GM21390 (cell line): ENCODE measurements around the gene LZTR1.
"Not testable (repeated sequence)": the region's sequence is repeated elsewhere in the genome, so short reads cannot be mapped to it uniquely, and the experiment has no call there.

Source experiments
- ATAC-seq: cut with Tn5 transposase; IDR thresholded peaks from one replicate; pipeline ENCODE4 v1.9.1; 2021; ENCODE audit not compliant: unreplicated experiment

Gene LZTR1

DNA sequence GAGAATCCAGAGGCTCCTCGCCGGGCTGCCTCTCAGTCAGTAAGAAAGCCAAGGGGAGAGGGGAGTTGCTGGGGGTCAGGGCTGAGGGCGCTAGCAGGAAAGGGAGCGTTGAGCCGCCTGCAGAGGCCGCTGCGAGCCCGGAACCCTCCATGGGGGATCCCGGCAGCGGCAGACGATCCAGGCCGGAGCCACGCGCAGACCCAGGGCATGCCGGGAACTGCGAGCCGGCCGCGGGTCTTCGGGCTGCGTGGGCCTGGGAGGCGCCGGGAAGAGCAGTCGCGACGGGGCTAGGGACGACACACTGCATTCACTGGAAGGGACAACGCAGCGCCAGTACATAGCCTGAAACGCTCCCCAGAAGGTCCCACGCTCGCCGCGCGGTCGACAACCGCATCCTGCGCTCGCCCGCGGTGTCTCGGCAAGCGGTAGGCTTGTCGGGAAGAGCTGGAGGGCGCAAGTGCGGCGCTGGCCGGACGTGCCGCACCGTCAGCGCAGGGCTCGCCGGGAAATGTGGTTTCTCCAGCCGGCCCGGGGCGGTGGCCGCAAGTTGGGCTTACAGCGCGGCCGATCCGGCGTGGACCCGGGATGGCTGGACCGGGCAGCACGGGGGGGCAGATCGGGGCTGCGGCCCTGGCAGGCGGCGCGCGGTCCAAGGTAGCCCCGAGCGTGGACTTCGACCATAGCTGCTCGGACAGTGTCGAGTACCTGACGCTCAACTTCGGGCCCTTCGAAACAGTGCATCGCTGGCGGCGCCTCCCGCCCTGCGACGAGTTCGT is at the start of gene LZTR1:
Gene LZTR1 (plus strand): TSS at position 511 of the 776 bp plus-strand sequence. CDS start 75 bp downstream, at position 586.
- ATAC-seq: peak; percentile 83

DNA sequence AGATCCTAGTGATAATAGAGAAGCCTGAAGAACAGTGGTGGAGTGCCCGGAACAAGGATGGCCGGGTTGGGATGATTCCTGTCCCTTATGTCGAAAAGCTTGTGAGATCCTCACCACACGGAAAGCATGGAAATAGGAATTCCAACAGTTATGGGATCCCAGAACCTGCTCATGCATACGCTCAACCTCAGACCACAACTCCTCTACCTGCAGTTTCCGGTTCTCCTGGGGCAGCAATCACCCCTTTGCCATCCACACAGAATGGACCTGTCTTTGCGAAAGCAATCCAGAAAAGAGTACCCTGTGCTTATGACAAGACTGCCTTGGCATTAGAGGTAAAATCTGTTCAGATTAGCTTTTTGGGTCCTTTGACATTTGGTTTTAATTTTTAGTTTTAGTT is 48.2 kb upstream of the LZTR1 start:
- no peak for ATAC-seq

GRCh38 chr22:20935049-20935448 is 47.0 kb upstream of the LZTR1 start:
- not testable (repeated sequence) for ATAC-seq

DNA sequence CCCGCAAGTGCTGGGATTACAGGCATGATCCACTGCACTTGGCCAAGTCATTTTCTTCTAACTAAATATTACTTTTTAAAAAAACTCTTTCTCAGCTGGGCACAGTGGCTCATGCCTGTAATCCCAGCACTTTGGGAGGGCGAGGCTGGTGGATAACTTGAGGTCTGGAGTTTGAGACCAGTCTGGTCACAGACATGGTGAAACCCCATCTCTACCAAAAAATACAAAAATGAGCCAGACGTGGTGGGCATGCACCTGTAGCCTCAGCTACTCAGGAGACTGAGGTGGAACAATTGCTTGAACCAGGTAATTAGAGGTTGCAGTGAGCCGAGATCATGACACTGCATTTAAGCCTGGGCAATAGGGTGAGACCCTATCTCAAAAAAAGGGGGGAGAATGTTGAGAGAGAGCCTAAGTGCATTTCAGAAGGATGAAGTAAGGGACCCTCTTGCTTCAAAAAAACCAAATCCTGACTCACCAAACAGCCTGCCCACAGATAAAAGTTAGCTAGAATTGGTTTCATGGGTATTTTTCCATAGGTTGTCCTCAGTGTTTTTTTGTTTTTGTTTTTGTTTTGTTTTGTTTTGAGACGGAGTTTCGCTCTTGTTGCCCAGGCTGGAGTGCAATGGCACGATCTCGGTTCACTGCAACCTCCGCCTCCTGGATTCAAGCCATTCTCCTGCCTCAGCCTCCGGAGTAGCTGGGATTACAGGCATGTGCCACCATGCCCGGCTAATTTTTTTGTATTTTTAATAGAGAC is 46.1 kb upstream of the LZTR1 start:
- ATAC-seq: not testable (repeated sequence)

DNA sequence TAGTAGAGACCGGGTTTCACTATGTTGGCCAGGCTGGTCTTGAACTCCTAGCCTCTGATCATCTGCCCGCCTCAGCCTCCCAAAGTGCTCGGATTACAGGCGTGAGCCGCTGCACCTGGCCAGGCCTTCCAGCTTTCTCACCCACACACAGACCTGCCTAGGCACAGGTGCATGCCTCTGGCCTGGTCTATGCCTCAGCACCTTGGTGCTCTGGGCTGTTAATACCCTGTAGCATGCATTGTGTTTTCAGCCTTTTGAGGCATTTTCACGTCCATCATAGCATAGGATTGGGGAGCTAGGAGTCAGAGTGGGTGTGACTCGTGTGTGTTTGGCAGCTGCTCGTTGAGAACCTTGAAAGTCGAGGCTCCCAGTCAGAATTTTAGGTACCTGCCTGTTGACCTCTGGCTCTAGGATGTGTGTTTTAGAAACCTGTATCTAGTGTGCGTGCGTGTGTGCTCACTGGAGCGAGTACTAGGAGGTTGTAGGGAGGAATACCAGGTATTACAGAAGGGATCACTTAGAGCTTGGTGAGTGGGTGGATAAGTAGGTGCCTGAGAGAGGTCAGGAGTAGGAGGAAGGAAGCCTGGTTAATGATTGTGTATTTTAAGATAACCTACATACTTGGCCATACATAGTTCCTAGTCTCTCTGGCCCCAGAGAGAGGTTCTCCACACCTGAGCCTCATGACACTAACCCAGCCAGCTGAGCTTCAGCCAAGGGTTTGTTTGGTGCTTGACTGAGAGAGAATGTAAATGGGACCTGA is 44.9 kb upstream of the LZTR1 start:
- ATAC-seq: no peak

GRCh38 chr22:20937794-20938671 is 44.1 kb upstream of the LZTR1 start:
- ATAC-seq: no peak

DNA sequence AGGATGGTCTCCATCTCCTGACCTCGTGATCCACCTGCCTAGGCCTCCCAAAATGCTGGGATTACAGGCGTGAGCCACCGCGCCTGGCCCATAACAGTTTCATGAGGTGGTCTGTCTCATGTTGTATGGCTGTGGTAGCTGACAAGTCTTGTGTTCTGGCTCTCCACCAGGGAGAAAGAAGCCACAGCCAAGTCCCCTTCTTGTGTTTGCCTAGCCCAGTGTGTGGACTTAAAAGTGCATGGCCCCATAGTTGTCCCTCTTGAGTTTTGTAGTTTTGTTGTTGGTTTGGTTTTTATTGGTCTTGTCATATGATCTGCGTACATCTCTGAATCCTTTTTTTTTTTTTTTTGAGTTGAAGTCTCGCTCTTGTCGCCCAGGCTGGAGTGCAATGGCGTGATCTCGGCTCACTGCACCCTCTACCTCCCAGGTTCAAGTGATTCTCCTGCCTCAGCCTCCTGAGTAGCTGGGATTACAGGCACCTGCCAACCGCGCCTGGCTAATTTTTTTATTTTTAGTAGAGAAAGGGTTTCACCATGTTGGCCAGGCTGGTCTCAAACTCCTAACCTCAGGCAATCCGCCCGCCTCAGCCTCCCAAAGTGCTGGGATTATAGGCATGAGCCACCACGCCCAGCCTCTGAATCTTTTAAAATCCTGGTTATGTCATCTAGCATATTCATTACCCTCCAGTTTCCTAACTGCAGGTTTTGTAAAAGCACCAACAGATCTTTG is 42.5 kb upstream of the LZTR1 start:
- not testable (repeated sequence) for ATAC-seq

DNA sequence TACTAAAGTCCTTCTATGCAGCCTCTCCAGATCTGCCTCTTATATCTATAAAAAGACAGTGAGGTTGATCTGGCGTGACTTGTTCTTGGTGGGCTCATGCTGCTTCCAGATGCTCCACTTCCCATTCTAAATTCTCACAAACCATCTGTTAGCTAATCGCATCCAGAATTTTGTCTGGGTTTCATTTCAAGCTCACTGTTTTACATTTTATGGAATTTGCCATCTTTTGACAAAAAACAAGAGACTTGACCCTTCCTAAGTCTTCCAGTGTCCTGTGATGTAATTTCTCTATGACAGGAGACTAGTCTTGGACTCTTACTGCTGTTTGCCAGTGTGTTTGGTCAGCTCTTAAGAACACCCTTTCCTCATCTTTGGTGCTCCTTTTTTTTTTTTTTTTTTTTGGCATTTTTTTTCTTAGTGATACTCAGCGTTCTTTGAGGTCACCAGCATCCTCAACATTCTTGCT is 41.9 kb upstream of the LZTR1 start:
- no peak for ATAC-seq

GRCh38 chr22:20940904-20941385 is 41.2 kb upstream of the LZTR1 start:
- no peak for ATAC-seq

DNA sequence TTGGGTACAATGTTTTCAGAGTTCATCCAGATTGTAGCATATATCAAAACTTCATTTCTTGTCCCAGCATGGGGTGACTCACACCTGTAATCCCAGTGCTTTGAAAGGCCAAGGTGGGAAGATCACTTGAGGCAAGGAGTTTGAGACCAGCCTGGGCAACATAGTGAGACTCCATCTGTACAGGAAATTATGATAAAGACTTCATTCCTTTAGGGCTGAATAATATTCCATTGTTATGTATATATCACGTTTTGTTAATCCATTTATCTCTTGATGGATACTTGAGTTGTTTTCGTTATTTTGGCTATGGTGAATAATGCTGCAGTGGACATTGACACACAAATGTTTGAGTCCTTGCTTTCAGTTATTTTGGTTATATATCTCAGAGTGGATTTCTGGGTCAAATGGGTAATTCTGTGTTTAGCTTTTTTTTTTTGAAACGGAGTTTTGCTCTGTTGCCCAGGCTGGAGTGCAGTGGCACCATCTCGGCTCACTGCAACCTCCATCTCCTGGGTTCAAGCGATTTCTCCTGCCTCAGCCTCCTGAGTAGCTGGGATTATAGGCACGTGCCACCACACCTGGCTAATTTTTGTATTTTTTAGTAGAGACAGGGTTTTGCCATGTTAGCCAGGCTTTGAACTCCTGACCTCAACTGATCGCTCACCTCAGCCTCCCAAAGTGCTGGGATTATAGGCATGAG is 39.7 kb upstream of the LZTR1 start:
- not testable (repeated sequence) for ATAC-seq

DNA sequence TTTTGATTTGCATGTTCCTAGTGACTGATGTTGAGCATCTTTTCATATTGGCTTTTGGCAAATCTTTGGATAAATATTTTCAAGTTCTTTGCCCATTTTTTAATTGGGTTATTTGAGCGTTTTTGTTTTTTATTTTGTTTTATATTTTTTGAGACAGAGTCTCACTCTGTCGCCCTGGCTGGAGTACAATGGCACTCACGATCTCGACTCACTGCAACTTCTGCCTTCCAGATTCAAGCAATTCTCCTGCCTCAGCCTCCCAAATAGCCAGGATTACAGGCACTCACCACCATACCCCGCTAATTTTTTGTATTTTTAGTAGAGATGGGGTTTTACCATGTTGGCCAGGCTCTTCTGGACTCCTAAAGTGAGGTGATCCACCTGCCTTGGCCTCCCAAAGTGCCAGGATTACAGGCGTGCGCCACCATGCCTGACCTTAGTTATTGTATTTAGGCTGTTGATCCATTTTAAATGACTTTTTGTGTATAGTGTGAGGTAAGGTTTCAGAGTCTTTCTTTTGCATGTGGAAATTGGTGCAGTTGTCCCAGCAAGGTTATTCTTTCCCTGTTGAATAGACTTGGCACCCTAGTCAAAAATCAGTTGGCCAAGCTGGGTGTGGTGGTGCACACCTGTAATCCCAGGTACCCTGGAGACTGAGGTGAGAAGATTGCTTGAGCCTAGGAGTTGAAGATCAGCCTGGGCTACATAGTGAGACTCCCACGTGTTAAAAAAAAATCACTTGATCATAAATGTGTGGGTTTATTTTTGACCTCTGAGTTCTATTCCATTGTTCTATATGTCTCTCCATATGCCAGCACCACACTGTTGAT is 38.8 kb upstream of the LZTR1 start:
- no peak for ATAC-seq

DNA sequence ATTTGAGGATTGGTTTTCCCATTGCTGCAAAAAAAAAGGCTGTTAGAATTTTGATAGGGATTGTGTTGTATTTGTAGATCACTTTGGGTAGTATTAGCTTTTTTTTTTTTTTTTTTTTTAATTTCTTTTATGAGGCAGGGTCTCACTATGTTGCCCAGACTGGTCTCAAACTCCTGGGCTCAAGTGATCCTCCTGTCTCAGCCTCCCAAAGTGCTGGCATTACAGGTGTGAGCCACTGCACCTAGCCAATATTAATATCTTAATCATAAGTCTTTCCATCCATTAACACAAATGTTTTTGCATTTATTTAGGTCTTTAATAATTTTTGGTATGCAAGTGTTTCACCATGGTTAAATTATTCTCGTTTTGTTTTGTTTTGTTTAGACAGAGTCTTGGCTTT is 38.1 kb upstream of the LZTR1 start:
- no peak for ATAC-seq

DNA sequence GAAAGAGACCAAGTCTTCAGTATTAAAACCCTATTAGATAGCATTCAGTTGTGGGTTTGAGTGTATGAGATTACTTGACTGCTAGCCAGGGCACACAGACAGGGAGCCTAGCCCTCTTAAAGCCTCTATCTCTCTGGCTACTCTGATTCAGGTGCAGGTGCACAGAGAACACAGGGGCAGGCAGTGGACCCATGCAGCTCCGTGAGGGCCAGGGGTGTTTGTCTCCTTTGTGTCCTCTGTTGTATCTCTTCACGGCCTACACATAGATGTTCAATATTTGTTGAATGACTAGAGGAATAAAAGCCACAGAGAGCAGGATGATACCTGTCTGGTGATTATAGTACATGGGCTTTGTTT is 36.5 kb upstream of the LZTR1 start:
- ATAC-seq: no peak

DNA sequence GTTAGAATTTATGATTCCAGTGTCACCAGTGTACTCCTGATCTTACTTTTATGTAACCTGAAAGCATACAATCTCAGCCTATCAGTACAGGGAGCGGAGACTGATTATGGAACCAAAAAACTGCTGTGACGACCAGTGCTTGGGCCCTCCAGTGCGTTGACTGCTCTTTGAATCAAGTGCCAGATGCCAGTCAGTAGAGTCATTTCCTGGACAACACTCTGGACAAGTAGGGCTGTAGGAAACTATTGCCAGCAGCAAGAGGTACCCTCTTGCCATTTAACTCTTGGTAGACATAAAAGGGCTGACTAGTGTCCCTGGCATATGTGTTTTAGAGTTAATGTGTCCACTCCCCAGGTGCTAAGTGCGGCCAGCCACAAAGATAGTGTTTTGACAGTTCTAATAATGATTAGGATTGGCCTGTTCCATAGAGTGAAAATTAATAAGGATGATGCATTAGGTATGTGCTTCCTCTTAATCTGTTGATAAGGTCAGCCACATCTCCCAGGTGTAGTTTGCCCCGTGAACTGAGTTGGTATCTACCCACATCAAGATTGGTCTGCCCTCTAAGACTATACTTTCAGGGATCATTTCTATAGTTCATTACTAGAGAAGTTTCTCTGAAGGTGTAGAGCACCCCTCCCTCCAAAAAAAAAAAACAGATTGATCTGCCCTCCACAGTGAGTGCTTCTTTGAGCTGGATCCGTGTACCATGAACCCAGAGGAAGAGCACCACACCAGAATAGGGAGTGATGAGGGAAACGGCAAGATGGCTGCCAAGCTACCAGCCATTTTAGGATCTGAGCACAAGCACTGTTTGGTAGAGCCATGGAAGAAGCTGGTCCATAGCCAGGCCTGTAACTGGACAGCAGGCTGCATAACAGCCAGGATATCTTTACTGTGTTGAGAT is 35.8 kb upstream of the LZTR1 start:
- ATAC-seq: no peak

DNA sequence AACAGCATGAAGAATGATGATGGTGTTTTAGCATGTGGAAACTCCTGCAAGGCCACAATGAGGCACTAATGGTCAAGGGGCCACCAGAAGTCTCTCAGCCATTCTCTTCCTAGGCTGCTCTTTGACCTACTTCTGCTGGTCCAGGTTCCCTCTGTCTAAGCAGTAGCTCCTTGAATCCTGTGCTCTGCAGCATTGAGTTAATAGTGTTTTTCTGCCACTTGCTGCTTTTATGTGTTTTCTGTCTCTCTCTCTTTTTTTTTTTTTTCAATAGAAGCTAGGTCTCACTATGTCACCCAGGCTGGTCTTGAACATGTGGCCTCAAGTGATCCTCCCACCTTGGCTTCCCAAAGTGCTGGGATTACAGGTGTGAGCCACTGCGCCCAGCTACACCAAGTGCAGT is 35.1 kb upstream of the LZTR1 start:
- no peak for ATAC-seq

DNA sequence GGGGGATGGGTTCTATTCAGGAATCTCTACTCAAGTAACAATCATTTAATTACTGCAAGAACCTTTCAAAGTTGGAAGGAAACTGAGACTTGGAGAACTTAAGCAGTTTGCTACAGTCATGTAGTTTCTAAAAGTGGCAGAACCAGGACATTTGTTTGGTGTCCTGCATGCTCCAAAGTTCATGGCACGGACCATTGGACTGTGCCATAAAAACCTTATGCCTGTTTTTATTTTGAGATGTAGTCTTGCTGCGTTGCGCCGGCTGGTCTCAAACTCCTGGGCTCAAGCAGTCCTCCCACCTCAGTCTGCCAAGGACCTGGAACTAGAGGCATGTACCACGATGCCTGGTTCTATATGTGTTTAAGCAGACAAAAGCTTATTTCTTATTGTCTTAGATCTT is 33.6 kb upstream of the LZTR1 start:
- no peak for ATAC-seq

DNA sequence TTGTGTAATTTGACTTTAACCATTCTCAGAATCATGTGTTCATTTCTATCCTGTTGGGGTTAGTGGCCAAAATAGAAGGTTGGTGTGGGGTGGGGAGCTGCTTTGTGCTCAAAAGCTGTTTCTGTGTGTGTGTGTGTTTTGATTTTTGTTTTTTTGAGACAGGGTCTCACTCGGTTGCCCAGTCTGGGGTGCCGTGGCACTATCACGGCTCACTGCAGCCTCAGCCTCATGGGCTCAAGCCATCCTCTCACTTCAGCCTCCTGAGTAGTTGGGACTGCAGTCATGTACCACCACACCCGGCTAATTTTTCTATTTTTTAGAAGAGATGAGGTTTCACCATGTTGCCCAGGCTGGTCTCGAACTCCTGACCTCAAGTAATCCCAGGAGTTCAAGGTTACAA is 33.1 kb upstream of the LZTR1 start:
- no peak for ATAC-seq
